ENCODE data around the gene NMRK1. TPM values are rescaled to one million over a fixed set of nuclear protein-coding genes. Genes with fewer than 3 reads are reported as not detected.

Gene NMRK1
- polyA plus RNA-seq, 3 donors, result 4.3 to 9.8 (median 9.3) TPM

DNA sequence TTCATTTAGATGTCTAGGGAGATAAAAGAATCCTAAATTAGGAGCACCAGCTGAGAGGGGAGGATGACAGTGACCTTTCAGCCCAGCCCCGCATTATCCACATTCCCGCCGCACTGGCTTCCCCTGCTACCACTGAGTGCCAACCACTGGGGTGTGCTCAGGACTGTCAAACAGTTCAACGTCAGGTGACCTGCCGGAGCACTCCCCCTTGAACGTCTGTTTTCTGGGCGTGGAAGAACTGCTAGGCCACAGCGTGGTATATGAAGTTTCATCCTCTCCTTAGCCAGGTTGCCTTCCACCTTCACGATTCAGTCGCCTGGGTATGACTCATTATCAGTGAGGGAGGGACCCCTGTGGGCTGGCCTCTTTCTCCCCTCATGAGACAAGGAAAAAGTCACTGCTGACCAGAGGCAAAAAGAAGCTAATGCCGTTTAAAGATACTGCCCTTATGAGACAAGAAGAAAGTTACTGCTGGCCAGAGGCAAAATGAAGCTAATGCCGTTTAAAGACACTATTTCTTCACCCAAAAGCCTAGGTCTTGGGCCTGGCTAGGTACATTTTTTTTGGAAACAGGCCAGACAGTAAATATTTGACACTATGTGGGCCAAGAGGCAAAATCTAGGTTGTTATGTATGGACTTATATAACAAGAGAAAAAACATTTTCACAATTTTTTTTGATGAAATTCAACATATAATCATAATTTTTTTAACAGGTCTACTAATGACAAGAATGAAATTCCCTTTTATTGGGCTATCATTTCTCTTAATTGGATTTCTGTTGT lies 4.6 kb downstream of the NMRK1 start:
- Mint-ChIP-seq H3K36me3 (peaks cover 11 to 17% of the 10 kb centered on the region in 2 donors), H3K27me3 (ENCODE audit: low read depth in 3 of 3) (no peaks in the 10 kb centered on the region), H3K4me3 (no peak overlapping the region), H3K9me3 (no peaks in the 10 kb centered on the region), H3K27ac (no peak overlapping the region), H3K4me1 (peaks cover 15% of the 10 kb centered on the region)
- H3K9me3 ChIP-seq (replicated peaks in 1 of 2; ENCODE audit: control insufficient read depth in 1 of 2, insufficient read depth in 1 of 2, low read length in 2 of 2), result no peaks in the 10 kb centered on the region
- no peak overlapping the region for H2AFZ ChIP-seq (ENCODE audit: insufficient read depth, low read depth, low read length, poor library complexity, severe bottlenecking)
- peaks cover 0 to 2% of the 10 kb centered on the region in 2 donors for H3K36me3 ChIP-seq (replicated peaks in 1 of 2; ENCODE audit: control insufficient read depth in 1 of 2, insufficient read depth in 2 of 2, low read length in 2 of 2)
- no peak overlapping the region for H3K4me2 ChIP-seq (replicated peaks; ENCODE audit: extremely low read depth, low read length, poor library complexity, severe bottlenecking)
- no peak overlapping the region for H3K9ac ChIP-seq (ENCODE audit: insufficient read depth, low read length, poor library complexity, severe bottlenecking)
- TF ChIP-seq, protein P1, sequence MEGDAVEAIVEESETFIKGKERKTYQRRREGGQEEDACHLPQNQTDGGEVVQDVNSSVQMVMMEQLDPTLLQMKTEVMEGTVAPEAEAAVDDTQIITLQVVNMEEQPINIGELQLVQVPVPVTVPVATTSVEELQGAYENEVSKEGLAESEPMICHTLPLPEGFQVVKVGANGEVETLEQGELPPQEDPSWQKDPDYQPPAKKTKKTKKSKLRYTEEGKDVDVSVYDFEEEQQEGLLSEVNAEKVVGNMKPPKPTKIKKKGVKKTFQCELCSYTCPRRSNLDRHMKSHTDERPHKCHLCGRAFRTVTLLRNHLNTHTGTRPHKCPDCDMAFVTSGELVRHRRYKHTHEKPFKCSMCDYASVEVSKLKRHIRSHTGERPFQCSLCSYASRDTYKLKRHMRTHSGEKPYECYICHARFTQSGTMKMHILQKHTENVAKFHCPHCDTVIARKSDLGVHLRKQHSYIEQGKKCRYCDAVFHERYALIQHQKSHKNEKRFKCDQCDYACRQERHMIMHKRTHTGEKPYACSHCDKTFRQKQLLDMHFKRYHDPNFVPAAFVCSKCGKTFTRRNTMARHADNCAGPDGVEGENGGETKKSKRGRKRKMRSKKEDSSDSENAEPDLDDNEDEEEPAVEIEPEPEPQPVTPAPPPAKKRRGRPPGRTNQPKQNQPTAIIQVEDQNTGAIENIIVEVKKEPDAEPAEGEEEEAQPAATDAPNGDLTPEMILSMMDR (IDR thresholded peaks at IDR 0.05), result no peak
- no peak overlapping the region for H3K4me3 ChIP-seq (replicated peaks in 1 of 3; ENCODE audit: low read depth in 2 of 3, low read length in 3 of 3)
- no peak for DNase-seq
- H4K20me1 ChIP-seq (ENCODE audit: insufficient read depth, low read length), result no peaks in the 10 kb centered on the region
- H3K27ac ChIP-seq (ENCODE audit: low read depth in 1 of 2, low read length in 2 of 2), result no peak overlapping the region
- WGBS (ENCODE audit: insufficient coverage), result 100% methylated on average over 3 of the region's 12 CpGs
- peaks cover 11 to 24% of the 10 kb centered on the region in 2 donors for H3K4me1 ChIP-seq (ENCODE audit: control insufficient read depth in 1 of 2, insufficient read depth in 2 of 2, low read length in 2 of 2)
- intact Hi-C loops (cut with micrococcal nuclease), result loop anchor here (5.0 to 10.0 kb wide), 2 partner anchors 61 to 136 kb away; no protein-coding TSS in a partner anchor
- no peaks in the 10 kb centered on the region for H3K27me3 ChIP-seq (ENCODE audit: control insufficient read depth in 2 of 2, insufficient read depth in 2 of 2, low read length in 2 of 2)
- peaks cover 7% of the 10 kb centered on the region for H3K79me2 ChIP-seq (ENCODE audit: insufficient read depth, low read length)

DNA sequence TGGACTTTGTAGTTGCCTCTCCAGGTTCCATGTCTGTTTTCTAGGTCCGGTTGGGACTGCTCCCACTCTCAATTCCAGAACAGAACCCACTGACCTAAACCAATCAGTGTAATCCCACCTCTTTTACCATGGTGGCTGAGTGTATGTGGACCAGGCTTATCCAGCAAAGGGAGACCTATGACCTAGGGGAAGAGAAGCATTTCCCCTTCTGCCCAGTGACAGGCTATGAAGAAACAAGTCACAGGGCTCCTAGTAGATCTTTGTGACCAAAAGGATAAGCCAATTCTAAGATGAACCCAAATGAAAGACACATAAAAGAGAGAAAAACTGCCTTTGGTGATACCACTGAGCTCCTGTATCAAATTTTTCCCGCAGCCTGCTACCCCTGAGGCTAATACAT lies 6.3 kb downstream of the NMRK1 start:
- Histone ChIP-seq H3K4me3 (replicated peaks in 1 of 3; ENCODE audit: low read depth in 2 of 3, low read length in 3 of 3) (no peak overlapping the region), H3K79me2 (ENCODE audit: insufficient read depth, low read length) (no peaks in the 10 kb centered on the region), H3K9me3 (replicated peaks in 1 of 2; ENCODE audit: control insufficient read depth in 1 of 2, insufficient read depth in 1 of 2, low read length in 2 of 2) (no peaks in the 10 kb centered on the region), H3K9ac (ENCODE audit: insufficient read depth, low read length, poor library complexity, severe bottlenecking) (no peak overlapping the region), H2AFZ (ENCODE audit: insufficient read depth, low read depth, low read length, poor library complexity, severe bottlenecking) (no peak overlapping the region), H3K27me3 (ENCODE audit: control insufficient read depth in 2 of 2, insufficient read depth in 2 of 2, low read length in 2 of 2) (no peaks in the 10 kb centered on the region), H3K4me1 (ENCODE audit: control insufficient read depth in 1 of 2, insufficient read depth in 2 of 2, low read length in 2 of 2) (peaks cover 3 to 14% of the 10 kb centered on the region in 2 donors), H4K20me1 (ENCODE audit: insufficient read depth, low read length) (no peaks in the 10 kb centered on the region), H3K27ac (ENCODE audit: low read depth in 1 of 2, low read length in 2 of 2) (no peak overlapping the region), H3K36me3 (replicated peaks in 1 of 2; ENCODE audit: control insufficient read depth in 1 of 2, insufficient read depth in 2 of 2, low read length in 2 of 2) (peaks cover 0 to 2% of the 10 kb centered on the region in 2 donors), H3K4me2 (replicated peaks; ENCODE audit: extremely low read depth, low read length, poor library complexity, severe bottlenecking) (no peak overlapping the region)
- no peaks in the 10 kb centered on the region for H3K9me3 Mint-ChIP-seq
- peaks cover 10% of the 10 kb centered on the region for H3K4me1 Mint-ChIP-seq
- TF ChIP-seq, protein P1 (IDR thresholded peaks at IDR 0.05), result no peak
- intact Hi-C loops (cut with micrococcal nuclease), result loop anchor here (5.0 to 10.0 kb wide), 2 partner anchors 63 to 134 kb away; no protein-coding TSS in a partner anchor
- no peaks in the 10 kb centered on the region for H3K27me3 Mint-ChIP-seq (ENCODE audit: low read depth in 3 of 3)
- H3K36me3 Mint-ChIP-seq, result peaks cover 11 to 17% of the 10 kb centered on the region in 2 donors
- no peak overlapping the region for H3K27ac Mint-ChIP-seq
- H3K4me3 Mint-ChIP-seq, result no peak overlapping the region
- no peak for DNase-seq
- WGBS (ENCODE audit: insufficient coverage), result 100% methylated on average over 1 of the region's 2 CpGs
